ENCODE data around the gene FFAR3. TPM values are rescaled to one million over a fixed set of nuclear protein-coding genes. Genes with fewer than 3 reads are reported as not detected.

The FFAR3 gene
- polyA plus RNA-seq, 1 donor (not counting 4 experiments of a cell fraction or from before 2014, with no cell fraction given), result not detected

GRCh38 chr19:35337097-35337983, 20.9 kb upstream of the FFAR3 start:
- DNase-seq (ENCODE audit: low read depth, low spot score) (no peak), FAIRE-seq (no peak)
- Histone ChIP-seq H3K4me1 (ENCODE audit: control insufficient read depth, extremely low read depth, insufficient read depth, low read length) (no peaks in the 10 kb centered on the region), H3K4me3 (ENCODE audit: control insufficient read depth in 2 of 3, extremely low read depth in 1 of 3, insufficient read depth in 2 of 3, low read depth in 1 of 3, low read length in 3 of 3) (no peak overlapping the region), H3K9me1 (ENCODE audit: control insufficient read depth, extremely low read depth, insufficient read depth, low read length) (no peaks in the 10 kb centered on the region), H3K9ac (ENCODE audit: control insufficient read depth, extremely low read depth, insufficient read depth, low read length) (no peak overlapping the region), H3K9me3 (ENCODE audit: control insufficient read depth, low read depth, low read length) (no peaks in the 10 kb centered on the region), H3K4me2 (ENCODE audit: control insufficient read depth, extremely low read depth, insufficient read depth, low read depth, low read length) (no peak overlapping the region), H2AFZ (ENCODE audit: control insufficient read depth, low read length) (no peak overlapping the region), H3K27ac (ENCODE audit: control insufficient read depth, insufficient read depth, low read length) (no peak overlapping the region), H3K36me3 (ENCODE audit: control insufficient read depth in 2 of 2, extremely low read depth in 1 of 2, insufficient read depth in 2 of 2, low read length in 2 of 2) (no peaks in the 10 kb centered on the region), H4K20me1 (ENCODE audit: control insufficient read depth, extremely low read depth, insufficient read depth, low read length) (no peaks in the 10 kb centered on the region), H3K79me2 (ENCODE audit: control insufficient read depth, insufficient read depth, low read length) (no peaks in the 10 kb centered on the region), H3K27me3 (ENCODE audit: control insufficient read depth, extremely low read depth, insufficient read depth, low read length) (peaks cover 10% of the 10 kb centered on the region)
- dilution Hi-C loops (cut with MboI; ENCODE audit: extremely low pct_ligation_motif_present, low sequenced_read_pairs), result no loop called here
- TF ChIP-seq EZH2 (IDR thresholded peaks at IDR 0.05; ENCODE audit: low read length), result no peak

DNA sequence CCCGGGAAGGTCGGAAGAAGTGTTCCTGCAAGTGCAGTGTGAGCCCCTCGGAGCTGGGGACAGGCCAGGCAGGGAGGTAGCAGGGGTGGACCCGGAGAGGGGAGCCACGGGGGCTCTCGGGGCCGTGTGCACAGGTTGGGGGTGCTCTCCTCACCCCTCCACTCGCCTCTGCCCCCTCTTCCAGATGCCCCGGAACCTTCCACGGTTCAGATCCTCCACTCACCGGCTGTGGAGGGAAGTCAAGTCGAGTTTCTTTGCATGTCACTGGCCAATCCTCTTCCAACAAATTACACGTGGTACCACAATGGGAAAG, 20.3 kb upstream of the FFAR3 start:
- Histone ChIP-seq H3K9me1 (ENCODE audit: control insufficient read depth, extremely low read depth, insufficient read depth, low read length) (no peaks in the 10 kb centered on the region), H2AFZ (ENCODE audit: control insufficient read depth, low read length) (no peak overlapping the region), H3K9me3 (ENCODE audit: control insufficient read depth, low read depth, low read length) (no peaks in the 10 kb centered on the region), H3K27me3 (ENCODE audit: control insufficient read depth, extremely low read depth, insufficient read depth, low read length) (peaks cover 8% of the 10 kb centered on the region), H3K4me3 (ENCODE audit: control insufficient read depth in 2 of 3, extremely low read depth in 1 of 3, insufficient read depth in 2 of 3, low read depth in 1 of 3, low read length in 3 of 3) (no peak overlapping the region), H4K20me1 (ENCODE audit: control insufficient read depth, extremely low read depth, insufficient read depth, low read length) (no peaks in the 10 kb centered on the region), H3K36me3 (ENCODE audit: control insufficient read depth in 2 of 2, extremely low read depth in 1 of 2, insufficient read depth in 2 of 2, low read length in 2 of 2) (no peaks in the 10 kb centered on the region), H3K27ac (ENCODE audit: control insufficient read depth, insufficient read depth, low read length) (no peak overlapping the region), H3K4me1 (ENCODE audit: control insufficient read depth, extremely low read depth, insufficient read depth, low read length) (no peaks in the 10 kb centered on the region), H3K9ac (ENCODE audit: control insufficient read depth, extremely low read depth, insufficient read depth, low read length) (no peak overlapping the region), H3K79me2 (ENCODE audit: control insufficient read depth, insufficient read depth, low read length) (no peaks in the 10 kb centered on the region), H3K4me2 (ENCODE audit: control insufficient read depth, extremely low read depth, insufficient read depth, low read depth, low read length) (no peak overlapping the region)
- TF ChIP-seq, protein P1, sequence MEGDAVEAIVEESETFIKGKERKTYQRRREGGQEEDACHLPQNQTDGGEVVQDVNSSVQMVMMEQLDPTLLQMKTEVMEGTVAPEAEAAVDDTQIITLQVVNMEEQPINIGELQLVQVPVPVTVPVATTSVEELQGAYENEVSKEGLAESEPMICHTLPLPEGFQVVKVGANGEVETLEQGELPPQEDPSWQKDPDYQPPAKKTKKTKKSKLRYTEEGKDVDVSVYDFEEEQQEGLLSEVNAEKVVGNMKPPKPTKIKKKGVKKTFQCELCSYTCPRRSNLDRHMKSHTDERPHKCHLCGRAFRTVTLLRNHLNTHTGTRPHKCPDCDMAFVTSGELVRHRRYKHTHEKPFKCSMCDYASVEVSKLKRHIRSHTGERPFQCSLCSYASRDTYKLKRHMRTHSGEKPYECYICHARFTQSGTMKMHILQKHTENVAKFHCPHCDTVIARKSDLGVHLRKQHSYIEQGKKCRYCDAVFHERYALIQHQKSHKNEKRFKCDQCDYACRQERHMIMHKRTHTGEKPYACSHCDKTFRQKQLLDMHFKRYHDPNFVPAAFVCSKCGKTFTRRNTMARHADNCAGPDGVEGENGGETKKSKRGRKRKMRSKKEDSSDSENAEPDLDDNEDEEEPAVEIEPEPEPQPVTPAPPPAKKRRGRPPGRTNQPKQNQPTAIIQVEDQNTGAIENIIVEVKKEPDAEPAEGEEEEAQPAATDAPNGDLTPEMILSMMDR (optimal IDR thresholded peaks at IDR 0.05 in 1 of 3, IDR thresholded peaks at IDR 0.05 in 1 of 3, conservative IDR thresholded peaks at IDR 0.05 in 1 of 3; ENCODE audit: extremely low read depth in 1 of 3, insufficient read depth in 2 of 3, low read length in 3 of 3), result no peak
- no peak for TF ChIP-seq EZH2 (IDR thresholded peaks at IDR 0.05; ENCODE audit: low read length)
- dilution Hi-C loops (cut with MboI; ENCODE audit: extremely low pct_ligation_motif_present, low sequenced_read_pairs), result no loop called here
- no peak for DNase-seq (ENCODE audit: low read depth, low spot score)
- no peak for FAIRE-seq
